ENCODE measurements around the gene ADAP1.

DNA sequence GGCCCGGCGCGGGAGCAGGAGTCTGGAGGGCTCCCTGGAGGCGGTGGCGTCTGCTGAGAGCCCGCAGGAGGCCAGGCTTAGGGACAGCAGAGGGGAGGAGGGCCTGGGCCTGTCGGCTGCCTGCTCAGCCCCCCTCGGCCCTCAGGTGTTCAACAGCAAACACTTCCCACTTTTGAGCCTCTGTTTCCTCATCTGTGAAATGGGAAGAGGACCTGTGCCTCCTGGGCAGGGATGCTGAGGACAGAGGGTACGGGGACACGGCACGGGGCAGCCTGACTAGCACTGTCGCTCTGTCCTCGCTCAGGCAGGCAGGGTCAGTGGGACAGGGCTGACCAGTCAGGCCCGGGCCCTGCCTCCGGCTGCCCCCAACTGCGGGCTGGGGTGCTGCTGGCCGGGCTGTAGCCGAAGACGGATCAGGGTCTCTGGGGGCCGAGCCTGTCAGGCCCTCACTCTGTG is 29.2 kb upstream of the ADAP1 start:
- no peak for TF ChIP-seq POLR2A (IDR thresholded peaks at IDR 0.05)
- TF ChIP-seq EP300 (IDR thresholded peaks at IDR 0.05), result no peak

Measured in gastroesophageal sphincter (tissue), 2 donors.